Smooth muscle cell of bladder (primary cell): ENCODE measurements around the gene TLCD5. TPM values are rescaled to one million over a fixed set of nuclear protein-coding genes. Genes with fewer than 3 reads are reported as not detected.

Experiments
- total RNA-seq: library from RNA; depleted of rRNA; stranded (reverse); fragments of >200 nt; gene quantifications from 2 replicates; pipeline ENCODE4 v1.2.3, GENCODE V29; 2014

TLCD5 gene
- 5.4 and 7.0 TPM in 2 replicates for total RNA-seq

GRCh38 chr11:120324932-120325810, at the start of gene TLCD5:
TLCD5 (plus strand) TSS chr11:120325299; CDS start chr11:120327442, 2,143 bp downstream.

GRCh38 chr11:120335908-120336640, 11.0 kb downstream of the TLCD5 start, which contains the start of gene ARHGEF12:
ARHGEF12 (plus strand) TSS chr11:120336413; CDS start chr11:120337244, 831 bp downstream.

Other genes with a start within 250 kb of the TLCD5 start
- gene TRIM29, start 187.2 kb upstream of the TLCD5 start, total RNA-seq, result 0.57 and 1.1 TPM in 2 replicates
- 17.1 and 34.8 TPM in 2 replicates for gene OAF, start 114.3 kb upstream of the TLCD5 start, total RNA-seq
- gene POU2F3, start 85.2 kb upstream of the TLCD5 start, total RNA-seq, result 0.09 TPM in 1 of 2 replicates, not detected in the other
- 73.4 and 80.3 TPM in 2 replicates for gene ARHGEF12, start 11.1 kb downstream of the TLCD5 start, total RNA-seq
- gene GRIK4, start 186.4 kb downstream of the TLCD5 start, total RNA-seq, result 0.09 and 0.14 TPM in 2 replicates